ENCODE data around the gene PEX11G.

DNA sequence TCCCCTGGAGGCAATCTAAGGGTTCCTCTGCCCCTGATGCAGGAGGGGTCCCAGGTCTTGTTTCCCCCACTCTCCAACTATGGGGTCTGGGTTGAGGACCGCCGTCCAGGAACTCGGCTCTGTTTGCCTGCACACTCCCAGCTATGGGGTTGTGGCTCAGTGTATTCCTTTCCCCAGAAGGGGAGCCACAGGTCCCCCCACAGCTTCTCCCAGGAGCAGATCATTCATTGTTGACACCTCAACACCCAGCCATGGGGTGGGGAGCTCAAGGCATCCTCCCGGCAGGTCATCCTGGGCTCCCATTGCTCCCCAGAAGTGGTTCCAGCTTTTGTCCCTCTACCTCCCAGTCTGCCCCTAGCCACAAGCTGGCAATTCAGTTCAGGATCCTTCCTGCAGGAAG, 28.0 kb upstream of the PEX11G start:
- TF ChIP-seq, protein P1, sequence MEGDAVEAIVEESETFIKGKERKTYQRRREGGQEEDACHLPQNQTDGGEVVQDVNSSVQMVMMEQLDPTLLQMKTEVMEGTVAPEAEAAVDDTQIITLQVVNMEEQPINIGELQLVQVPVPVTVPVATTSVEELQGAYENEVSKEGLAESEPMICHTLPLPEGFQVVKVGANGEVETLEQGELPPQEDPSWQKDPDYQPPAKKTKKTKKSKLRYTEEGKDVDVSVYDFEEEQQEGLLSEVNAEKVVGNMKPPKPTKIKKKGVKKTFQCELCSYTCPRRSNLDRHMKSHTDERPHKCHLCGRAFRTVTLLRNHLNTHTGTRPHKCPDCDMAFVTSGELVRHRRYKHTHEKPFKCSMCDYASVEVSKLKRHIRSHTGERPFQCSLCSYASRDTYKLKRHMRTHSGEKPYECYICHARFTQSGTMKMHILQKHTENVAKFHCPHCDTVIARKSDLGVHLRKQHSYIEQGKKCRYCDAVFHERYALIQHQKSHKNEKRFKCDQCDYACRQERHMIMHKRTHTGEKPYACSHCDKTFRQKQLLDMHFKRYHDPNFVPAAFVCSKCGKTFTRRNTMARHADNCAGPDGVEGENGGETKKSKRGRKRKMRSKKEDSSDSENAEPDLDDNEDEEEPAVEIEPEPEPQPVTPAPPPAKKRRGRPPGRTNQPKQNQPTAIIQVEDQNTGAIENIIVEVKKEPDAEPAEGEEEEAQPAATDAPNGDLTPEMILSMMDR (IDR thresholded peaks at IDR 0.05), result no peak
- TF ChIP-seq POLR2A (IDR thresholded peaks at IDR 0.05), result no peak
- TF ChIP-seq POLR2AphosphoS5 (IDR thresholded peaks at IDR 0.05; ENCODE audit: insufficient read depth in 1 of 2, low read depth in 1 of 2), result no peak

Measured in vagina (tissue), 2 donors.